Stimulated activated effector memory CD8-positive, alpha-beta T cell treated with anti-CD3 and anti-CD28 coated beads, Interleukin-12 subunit alpha, Interleukin-12 subunit beta, amount 100 ng/mL, for 72 hours (primary cell): ENCODE measurements around the gene WNT1.

ENCODE experiments used
- ATAC-seq: fragments of 150-1000 bp; cut with Tn5 transposase; 2 replicates; pipeline ENCODE4 v1.10.0; 2021
- DNase-seq, 2 donors: peaks; one replicate each; pipeline ENCODE4 v3.0.0; 2021 to 2022; ENCODE audit warnings: low spot score in 2 of 2
- H3K27ac Mint-ChIP-seq: one replicate; pipeline ENCODE4 v1.8.0; 2022; ENCODE audit warnings: mild to moderate bottlenecking, mixed read lengths
- H3K36me3 Mint-ChIP-seq: one replicate; pipeline ENCODE4 v1.8.0; 2022; ENCODE audit warnings: mild to moderate bottlenecking, mixed read lengths
- H3K4me1 Mint-ChIP-seq: one replicate; pipeline ENCODE4 v1.8.0; 2022; ENCODE audit warnings: mixed read lengths
- H3K4me3 Mint-ChIP-seq: one replicate; pipeline ENCODE4 v1.8.0; 2022; ENCODE audit warnings: mild to moderate bottlenecking, mixed read lengths
- H3K9me3 Mint-ChIP-seq: one replicate; pipeline ENCODE4 v1.8.0; 2022; ENCODE audit warnings: mixed read lengths

Gene WNT1

DNA sequence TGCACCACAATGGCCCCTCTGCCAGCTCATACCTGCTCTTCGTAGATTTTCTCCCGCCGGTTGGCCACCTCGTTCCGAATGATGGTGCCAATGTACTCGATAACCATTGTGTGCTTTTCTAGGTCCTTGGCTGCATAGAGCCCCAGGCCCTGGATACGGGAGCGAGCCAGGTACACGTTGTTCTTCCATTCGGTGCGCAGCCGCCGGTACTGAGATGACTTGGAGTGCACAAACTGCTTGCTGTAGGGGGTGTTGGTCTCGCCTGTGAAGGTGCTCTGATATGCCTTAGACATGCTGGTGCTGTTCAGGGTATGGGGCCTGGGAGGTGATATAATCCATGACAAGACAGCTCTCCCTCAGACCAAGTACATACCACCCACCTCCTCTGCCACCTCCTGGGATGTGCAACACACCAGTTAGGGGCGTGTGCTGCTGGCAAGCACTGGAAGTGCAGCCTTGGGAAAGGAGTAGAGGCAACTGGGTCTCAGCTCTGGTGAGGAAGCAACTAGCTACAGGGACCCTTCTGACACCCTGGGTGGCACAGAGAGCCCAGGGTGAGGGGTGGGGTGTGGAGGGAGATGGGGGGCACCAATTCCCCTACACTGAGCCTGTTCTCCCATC is 44.5 kb downstream of the WNT1 start:
- DNase-seq: no peak
- no peak for ATAC-seq
- Mint-ChIP-seq H3K4me3 (no peak overlapping the region), H3K36me3 (peaks cover 86% of the 10 kb centered on the region), H3K27ac (peak overlapping the region; percentile 5), H3K9me3 (no peaks in the 10 kb centered on the region), H3K4me1 (peaks cover 19% of the 10 kb centered on the region)

DNA sequence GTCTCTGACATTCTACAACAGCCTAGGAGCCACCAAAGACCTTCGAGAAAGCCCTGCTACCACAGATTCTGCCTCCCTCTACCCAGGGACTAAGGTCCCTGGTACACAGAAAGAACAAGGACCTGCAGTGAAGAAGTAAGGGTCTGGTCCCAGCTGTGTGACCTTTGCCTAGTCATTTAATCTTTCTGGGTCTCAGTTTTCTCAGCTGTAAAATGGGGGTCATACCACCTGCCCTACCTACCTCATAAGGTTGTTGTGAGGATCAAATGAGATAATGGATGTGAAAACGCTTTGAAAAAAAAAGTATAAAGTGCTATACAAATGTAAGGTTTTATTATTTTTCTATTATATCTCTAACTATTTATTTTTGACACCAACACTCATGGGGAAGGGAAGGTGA is 45.7 kb downstream of the WNT1 start:
- ATAC-seq (no peak), DNase-seq (no peak)
- peak overlapping the region; percentile 5 for H3K27ac Mint-ChIP-seq
- H3K36me3 Mint-ChIP-seq: peaks cover 86% of the 10 kb centered on the region
- no peaks in the 10 kb centered on the region for H3K9me3 Mint-ChIP-seq
- no peak overlapping the region for H3K4me3 Mint-ChIP-seq
- H3K4me1 Mint-ChIP-seq: peaks cover 12% of the 10 kb centered on the region

GRCh38 chr12:49024543-49024942 is 46.4 kb downstream of the WNT1 start:
- ATAC-seq: no peak
- Mint-ChIP-seq H3K4me3 (no peak overlapping the region), H3K36me3 (peaks cover 91% of the 10 kb centered on the region), H3K9me3 (no peaks in the 10 kb centered on the region), H3K27ac (peak overlapping the region; percentile 9), H3K4me1 (peaks cover 6% of the 10 kb centered on the region)
- DNase-seq: no peak

DNA sequence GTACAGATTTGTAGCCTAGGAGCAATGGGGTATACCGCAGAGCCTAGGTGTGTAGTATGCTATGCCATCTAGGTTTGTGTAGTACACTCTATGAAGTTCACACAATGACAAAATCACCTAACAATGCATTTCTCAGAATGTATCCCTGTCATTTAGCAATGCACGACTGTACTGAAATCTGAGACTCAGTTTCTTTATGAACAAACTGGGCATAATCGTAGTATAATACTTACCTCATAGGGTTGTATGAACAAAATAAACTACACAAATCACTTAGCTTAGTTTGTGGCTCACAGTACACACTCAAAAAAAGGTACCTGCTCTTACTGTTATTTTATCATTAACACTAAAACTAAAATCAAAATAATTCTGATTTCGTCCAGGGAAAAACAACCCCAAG is 47.3 kb downstream of the WNT1 start:
- Mint-ChIP-seq H3K36me3 (peaks cover 94% of the 10 kb centered on the region), H3K9me3 (no peaks in the 10 kb centered on the region), H3K27ac (peak overlapping the region; percentile 45), H3K4me3 (no peak overlapping the region), H3K4me1 (no peaks in the 10 kb centered on the region)
- no peak for DNase-seq
- ATAC-seq: peak; percentile 51

GRCh38 chr12:49026101-49026500 is 48.0 kb downstream of the WNT1 start:
- Mint-ChIP-seq H3K27ac (peak overlapping the region; percentile 45), H3K36me3 (peaks cover 96% of the 10 kb centered on the region), H3K4me1 (no peaks in the 10 kb centered on the region), H3K4me3 (no peak overlapping the region), H3K9me3 (no peaks in the 10 kb centered on the region)
- DNase-seq (no peak), ATAC-seq (no peak)

DNA sequence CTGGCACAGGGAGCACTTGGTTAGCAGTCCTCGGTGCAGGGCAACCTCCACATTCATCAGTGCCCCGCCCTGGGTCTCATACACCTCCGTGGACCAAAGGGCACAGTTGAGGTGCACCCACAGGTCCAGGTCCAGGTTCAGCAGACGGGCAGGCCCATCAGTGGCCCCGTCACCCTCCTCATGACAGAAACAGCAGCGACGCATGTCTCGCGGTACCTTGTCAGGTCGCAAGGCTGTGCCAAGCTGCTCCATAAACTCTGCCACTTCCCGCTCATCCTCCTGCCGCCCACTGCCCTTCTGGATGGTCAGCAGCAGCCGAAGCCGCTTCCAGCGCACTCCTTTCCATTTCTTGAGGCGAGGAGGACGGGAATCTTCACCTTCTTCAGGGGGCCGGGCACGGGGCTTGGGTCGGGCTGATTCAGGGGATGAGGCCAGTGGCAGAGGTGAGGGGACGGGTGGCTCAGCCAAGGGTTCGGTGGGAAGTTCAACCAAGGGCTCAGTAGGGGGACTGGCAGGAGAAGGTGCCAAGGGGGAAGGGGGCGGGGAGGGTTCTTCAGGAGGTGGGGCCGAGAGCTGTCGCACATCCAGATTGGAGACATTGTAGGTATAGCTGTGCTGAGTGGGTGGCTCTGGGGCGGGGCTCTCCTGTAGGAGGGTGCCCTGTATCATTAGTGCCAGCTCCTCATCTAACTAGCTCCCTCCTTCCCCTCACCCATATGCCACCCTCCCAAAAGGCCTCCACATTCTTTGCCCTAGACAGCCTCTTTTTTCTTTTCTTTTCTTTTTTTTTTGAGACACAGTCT is 48.8 kb downstream of the WNT1 start:
- peaks cover 91% of the 10 kb centered on the region for H3K36me3 Mint-ChIP-seq

GRCh38 chr12:49027846-49028555 is 49.9 kb downstream of the WNT1 start:
- Mint-ChIP-seq H3K9me3 (no peaks in the 10 kb centered on the region), H3K4me3 (no peak overlapping the region), H3K4me1 (no peaks in the 10 kb centered on the region), H3K36me3 (peaks cover 91% of the 10 kb centered on the region), H3K27ac (peak overlapping the region; percentile 81)
- DNase-seq (no peak), ATAC-seq (no peak)

More for the DNA sequence above, 48.8 kb downstream of the WNT1 start:
- ATAC-seq (no peak), DNase-seq (no peak)
- Mint-ChIP-seq H3K27ac (peak overlapping the region; percentile 81), H3K4me3 (no peak overlapping the region), H3K4me1 (no peaks in the 10 kb centered on the region), H3K9me3 (no peaks in the 10 kb centered on the region)

DNA sequence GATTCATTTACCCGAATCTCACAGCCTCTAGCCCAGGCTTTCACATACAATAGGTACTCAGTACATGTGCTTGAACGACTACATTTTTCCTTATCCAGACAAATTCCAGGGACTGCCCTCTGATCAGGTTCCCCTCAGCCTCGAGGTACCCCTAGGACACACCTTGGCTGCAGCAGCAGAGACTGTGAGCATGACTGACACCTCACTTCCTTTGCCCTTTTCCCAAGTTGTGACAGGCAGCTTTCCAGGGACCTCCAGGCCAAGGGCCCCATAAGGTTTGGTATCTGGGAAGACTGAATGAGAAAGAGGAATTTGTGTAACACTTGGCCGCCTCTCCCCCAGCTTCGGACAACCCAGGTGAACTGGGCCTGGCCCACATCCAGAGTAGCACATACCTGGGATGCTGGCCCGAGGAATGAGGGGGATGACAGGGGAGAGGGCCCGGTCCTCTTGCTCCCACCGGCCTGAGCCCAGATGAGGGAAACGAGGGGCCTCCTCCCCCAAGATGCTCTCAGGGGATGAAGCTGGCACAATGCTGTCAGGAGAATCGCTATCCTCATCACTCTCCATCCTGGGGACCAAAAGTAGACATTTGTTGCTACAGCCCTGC is 50.6 kb downstream of the WNT1 start:
- no peak overlapping the region for H3K27ac Mint-ChIP-seq

GRCh38 chr12:49030119-49030518 is 52.0 kb downstream of the WNT1 start:
- no peaks in the 10 kb centered on the region for H3K4me1 Mint-ChIP-seq
- H3K9me3 Mint-ChIP-seq: no peaks in the 10 kb centered on the region
- ATAC-seq (no peak), DNase-seq (no peak)
- no peak overlapping the region for H3K27ac Mint-ChIP-seq
- no peak overlapping the region for H3K4me3 Mint-ChIP-seq
- peaks cover 93% of the 10 kb centered on the region for H3K36me3 Mint-ChIP-seq

More for the DNA sequence above, 50.6 kb downstream of the WNT1 start:
- H3K36me3 Mint-ChIP-seq: peaks cover 91% of the 10 kb centered on the region
- DNase-seq (no peak), ATAC-seq (no peak)
- no peak overlapping the region for H3K4me3 Mint-ChIP-seq
- H3K9me3 Mint-ChIP-seq: no peaks in the 10 kb centered on the region
- no peaks in the 10 kb centered on the region for H3K4me1 Mint-ChIP-seq

GRCh38 chr12:49030714-49031572 is 52.8 kb downstream of the WNT1 start:
- Mint-ChIP-seq H3K9me3 (no peaks in the 10 kb centered on the region), H3K4me3 (no peak overlapping the region), H3K4me1 (no peaks in the 10 kb centered on the region), H3K36me3 (peaks cover 95% of the 10 kb centered on the region), H3K27ac (peak overlapping the region; percentile 69)
- no peak for ATAC-seq
- DNase-seq: no peak

- Mint-ChIP-seq H3K36me3 (peaks cover 95% of the 10 kb centered on the region), H3K4me1 (no peaks in the 10 kb centered on the region), H3K27ac (peak overlapping the region; percentile 69), H3K9me3 (no peaks in the 10 kb centered on the region), H3K4me3 (no peak overlapping the region)
- ATAC-seq: no peak
- DNase-seq: no peak
Measured at GRCh38 chr12:49031573-49032161, 53.5 kb downstream of the WNT1 start.
